GM21515 (cell line): Measurements from ENCODE around the gene MYL4.
"Not testable (repeated sequence)": the region's sequence is repeated elsewhere in the genome, so short reads cannot be mapped to it uniquely, and the experiment has no call there.

ENCODE experiments used
- ATAC-seq: cut with Tn5 transposase; IDR thresholded peaks from one replicate; pipeline ENCODE4 v1.9.1; 2021; ENCODE audit not compliant: unreplicated experiment

MYL4 gene

GRCh38 chr17:47269561-47270280 lies 60.6 kb downstream of the MYL4 start:
- ATAC-seq, result not testable (repeated sequence)

GRCh38 chr17:47270946-47271705 lies 62.0 kb downstream of the MYL4 start:
- ATAC-seq, result no peak

GRCh38 chr17:47272491-47272890 lies 63.3 kb downstream of the MYL4 start:
- no peak for ATAC-seq

- no peak for ATAC-seq
Observed at GRCh38 chr17:47273245-47273644, 64.1 kb downstream of the MYL4 start.
